Common myeloid progenitor, CD34-positive (primary cell): ENCODE results near the gene SMAD6.

Experiments used
- CTCF ChIA-PET: fragments of 350-600 bp; sonication (Branson Sonifier 250); formaldehyde crosslinking; loops from one replicate; lab custom pipeline; 2021; ENCODE audit warnings: antibody characterized with exemption; lab: Charles Lee
- POLR2A ChIA-PET: fragments of 350-600 bp; sonication (Branson Sonifier 250); formaldehyde crosslinking; loops from one replicate; lab custom pipeline; 2021; ENCODE audit warnings: antibody characterized with exemption; lab: Charles Lee
- DNase-seq, 3 donors: peaks; one replicate each; pipeline versions ENCODE4 v3.0.0 to v3.0.0-alpha.2; 2013
- H3K27ac ChIP-seq, 2 experiments: 1 replicate in 1 of 2; 2 replicates in 1 of 2; pipeline ENCODE4 v1.7.0; 2013; ENCODE audit warnings: inconsistent platforms in 2 of 2, low read length in 2 of 2, mild to moderate bottlenecking in 2 of 2, low read depth in 1 of 2, moderate library complexity in 1 of 2; ENCODE audit not compliant: severe bottlenecking in 2 of 2, insufficient read depth in 1 of 2, poor library complexity in 1 of 2
- H3K27me3 ChIP-seq, 5 experiments: replicated peaks in 2 of 5; 1 replicate in 3 of 5; 2 replicates in 2 of 5; pipeline versions ENCODE4 v1.6.1 to v1.7.0; 2013; ENCODE audit warnings: low read length in 4 of 5, mild to moderate bottlenecking in 2 of 5, moderate library complexity in 2 of 5, inconsistent platforms in 1 of 5; ENCODE audit not compliant: insufficient read depth in 5 of 5, control insufficient read depth in 4 of 5
- H3K36me3 ChIP-seq, 4 experiments: 1 replicate in 2 of 4; 2 replicates in 2 of 4; pipeline versions ENCODE4 v1.6.1 to v1.7.0; 2013; ENCODE audit warnings: low read length in 3 of 4, control low read depth in 1 of 4, mild to moderate bottlenecking in 1 of 4; ENCODE audit not compliant: control insufficient read depth in 4 of 4, insufficient read depth in 4 of 4
- H3K4me1 ChIP-seq, 4 experiments: 1 replicate in 3 of 4; 2 replicates in 1 of 4; pipeline versions ENCODE4 v1.6.1 to v1.7.1; 2013; ENCODE audit warnings: low read length in 3 of 4, mild to moderate bottlenecking in 3 of 4, control low read depth in 1 of 4, inconsistent platforms in 1 of 4, moderate library complexity in 1 of 4; ENCODE audit not compliant: control insufficient read depth in 4 of 4, insufficient read depth in 4 of 4; ENCODE audit errors: control extremely low read depth in 1 of 4
- H3K4me3 ChIP-seq, 7 experiments: 1 replicate in 4 of 7; 2 replicates in 3 of 7; pipeline versions ENCODE4 v1.5.1 to v1.7.0; 2013; ENCODE audit warnings: mild to moderate bottlenecking in 7 of 7, low read length in 6 of 7, moderate library complexity in 6 of 7, inconsistent platforms in 2 of 7, low read depth in 2 of 7, control low read depth in 1 of 7; ENCODE audit not compliant: insufficient read depth in 4 of 7, control insufficient read depth in 1 of 7; ENCODE audit errors: extremely low read depth in 1 of 7
- H3K9me3 ChIP-seq, 5 experiments: 1 replicate in 4 of 5; 2 replicates in 1 of 5; pipeline versions ENCODE4 v1.6.1 to v1.7.1; 2013; ENCODE audit warnings: low read length in 4 of 5, mild to moderate bottlenecking in 2 of 5, inconsistent platforms in 1 of 5, low read depth in 1 of 5, moderate library complexity in 1 of 5; ENCODE audit not compliant: control insufficient read depth in 4 of 5, insufficient read depth in 2 of 5; ENCODE audit errors: control extremely low read depth in 1 of 5
- WGBS: methylation state at CpG from one replicate; pipeline ENCODE4 v1.1.5; 2013; ENCODE audit not compliant: insufficient coverage; 5-methylcytosine and 5-hydroxymethylcytosine counted together

Gene SMAD6

DNA sequence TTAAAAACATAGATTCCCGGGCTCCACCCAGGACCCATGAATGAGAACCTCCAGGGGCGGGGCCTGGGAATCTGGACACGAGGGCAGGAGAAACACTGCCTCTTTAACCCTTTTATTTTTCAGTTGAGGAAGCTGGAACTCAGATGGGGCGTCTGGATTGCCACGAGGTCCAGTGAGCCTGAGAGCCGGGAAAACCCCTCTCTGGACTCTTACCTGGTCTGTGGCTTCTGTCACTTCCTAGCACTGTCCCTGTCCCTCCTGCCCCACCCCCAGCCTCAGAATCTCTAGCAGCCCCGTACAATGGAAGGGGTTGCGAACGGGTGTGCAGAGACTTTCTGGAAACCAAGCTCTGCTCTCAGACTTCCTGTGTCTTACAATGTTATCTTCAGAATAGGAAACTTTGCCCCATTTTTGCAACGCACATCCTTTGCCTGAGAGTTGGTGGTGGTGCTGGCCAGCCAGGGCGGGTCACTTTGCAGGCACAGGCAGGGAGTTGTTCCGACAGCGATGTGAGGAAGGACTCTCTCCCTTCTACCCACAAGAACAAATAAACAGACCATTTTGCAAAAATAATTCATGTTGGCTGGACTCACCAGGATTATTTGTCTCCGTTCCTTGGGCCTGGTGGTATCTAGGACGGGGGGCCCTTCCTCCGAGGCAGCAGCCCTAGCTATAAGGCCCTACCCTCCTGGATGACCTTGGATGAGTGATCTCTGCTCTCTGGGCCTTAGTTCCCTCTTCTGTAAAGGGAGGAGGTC is 59.1 kb downstream of the SMAD6 start:
- WGBS = 15% methylated on average over 13 of the region's 16 CpGs
- no peaks in the 10 kb centered on the region for H3K36me3 ChIP-seq
- POLR2A ChIA-PET = interaction anchor here (1.0 kb wide), 1 partner anchor 9 kb away, joined by 4 read pairs; no protein-coding TSS in a partner anchor
- peak in 2 of 3 donors; percentile 34 to 53 for DNase-seq
- H3K9me3 ChIP-seq = peaks cover 0 to 4% (median 0%) of the 10 kb centered on the region in 5 experiments
- peaks cover 9 to 58% (median 56%) of the 10 kb centered on the region in 4 experiments for H3K4me1 ChIP-seq
- no peak overlapping the region for H3K27ac ChIP-seq
- H3K4me3 ChIP-seq = peak overlapping the region in 2 of 7 experiments; percentile 38 to 39
- CTCF ChIA-PET = interaction anchor here (0.7 to 5.0 kb wide), 5 partner anchors 11 to 155 kb away, joined by 3 to 21 read pairs (median 3); no protein-coding TSS in a partner anchor
- H3K27me3 ChIP-seq = no peaks in the 10 kb centered on the region

DNA sequence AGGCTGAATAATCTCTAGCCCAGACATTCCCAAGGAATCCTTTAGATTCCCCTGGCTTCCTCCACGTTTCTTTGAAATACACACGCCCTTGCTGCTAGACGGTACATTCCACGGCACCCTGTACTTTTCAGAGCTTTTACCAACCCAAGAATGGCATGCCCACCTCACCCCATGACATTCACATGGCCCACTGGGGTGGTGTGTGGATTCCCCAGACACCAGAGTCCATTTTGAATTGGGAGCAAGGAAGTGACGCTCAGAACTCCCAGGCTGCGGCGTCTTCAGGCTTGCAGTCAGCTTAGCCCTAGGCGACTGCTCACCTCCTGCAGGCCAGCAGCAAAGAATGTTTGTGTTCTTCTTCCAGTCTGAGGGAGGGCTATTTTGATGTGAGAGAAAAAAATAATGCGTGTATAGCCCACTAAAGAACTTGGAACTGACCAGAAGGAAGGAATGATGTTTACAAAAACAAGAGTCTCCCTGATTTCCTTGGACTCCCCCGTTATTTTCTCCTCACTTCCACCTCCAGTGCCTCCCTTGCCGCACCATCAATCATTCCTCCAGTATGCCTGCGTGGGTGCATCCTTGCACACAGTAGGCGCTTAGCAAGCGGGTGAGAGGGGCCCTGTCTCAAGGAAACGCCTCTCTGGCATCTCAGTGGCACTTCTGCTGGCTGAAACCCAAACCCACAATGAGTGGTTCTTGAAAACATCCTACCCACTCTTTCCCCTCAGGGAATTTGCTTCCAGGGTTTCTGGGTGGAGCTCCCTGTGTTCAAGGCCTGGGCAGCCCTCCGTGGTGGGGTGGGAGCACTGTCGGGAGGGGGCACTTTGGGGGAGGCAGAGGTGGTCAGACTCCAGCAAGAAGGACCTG is 59.9 kb downstream of the SMAD6 start:
- peaks cover 0 to 4% (median 0%) of the 10 kb centered on the region in 5 experiments for H3K9me3 ChIP-seq
- 67% methylated on average over 13 of the region's 17 CpGs for WGBS
- H3K27ac ChIP-seq = no peak overlapping the region
- ChIA-PET CTCF (interaction anchor here (1.3 to 5.0 kb wide), 4 partner anchors 11 to 143 kb away, joined by 3 to 21 read pairs (median 4); no protein-coding TSS in a partner anchor), POLR2A (interaction anchor here (0.7 to 1.0 kb wide), 2 partner anchors 10 to 24 kb away, joined by 3 to 4 read pairs; no protein-coding TSS in a partner anchor)
- H3K4me1 ChIP-seq = peaks cover 16 to 67% (median 63%) of the 10 kb centered on the region in 4 experiments
- no peak overlapping the region for H3K4me3 ChIP-seq
- H3K36me3 ChIP-seq = no peaks in the 10 kb centered on the region
- peak in 2 of 3 donors; percentile 57 to 69 for DNase-seq
- no peaks in the 10 kb centered on the region for H3K27me3 ChIP-seq

- Histone ChIP-seq H3K27me3 (no peaks in the 10 kb centered on the region), H3K9me3 (no peaks in the 10 kb centered on the region), H3K36me3 (no peaks in the 10 kb centered on the region), H3K4me1 (peaks cover 17 to 71% (median 65%) of the 10 kb centered on the region in 4 experiments), H3K4me3 (peak overlapping the region in 2 of 7 experiments; percentile 7 to 20), H3K27ac (no peak overlapping the region)
- POLR2A ChIA-PET = no interaction called here
- 17% methylated on average over 19 of the region's 23 CpGs for WGBS
- CTCF ChIA-PET = interaction anchor here (1.1 to 3.9 kb wide), 4 partner anchors 12 to 147 kb away, joined by 3 to 10 read pairs (median 3); no protein-coding TSS in a partner anchor
- DNase-seq = peak in 2 of 3 donors; percentile 42 to 51
These were observed 61.4 kb downstream of the SMAD6 start for GRCh38 chr15:66763186-66764071.

GRCh38 chr15:66764072-66764786 is 62.2 kb downstream of the SMAD6 start:
- no peak for DNase-seq
- peaks cover 17 to 71% (median 65%) of the 10 kb centered on the region in 4 experiments for H3K4me1 ChIP-seq
- CTCF ChIA-PET = interaction anchor here (1.1 to 3.9 kb wide), 3 partner anchors 11 to 148 kb away, joined by 3 to 10 read pairs (median 3); no protein-coding TSS in a partner anchor

DNA sequence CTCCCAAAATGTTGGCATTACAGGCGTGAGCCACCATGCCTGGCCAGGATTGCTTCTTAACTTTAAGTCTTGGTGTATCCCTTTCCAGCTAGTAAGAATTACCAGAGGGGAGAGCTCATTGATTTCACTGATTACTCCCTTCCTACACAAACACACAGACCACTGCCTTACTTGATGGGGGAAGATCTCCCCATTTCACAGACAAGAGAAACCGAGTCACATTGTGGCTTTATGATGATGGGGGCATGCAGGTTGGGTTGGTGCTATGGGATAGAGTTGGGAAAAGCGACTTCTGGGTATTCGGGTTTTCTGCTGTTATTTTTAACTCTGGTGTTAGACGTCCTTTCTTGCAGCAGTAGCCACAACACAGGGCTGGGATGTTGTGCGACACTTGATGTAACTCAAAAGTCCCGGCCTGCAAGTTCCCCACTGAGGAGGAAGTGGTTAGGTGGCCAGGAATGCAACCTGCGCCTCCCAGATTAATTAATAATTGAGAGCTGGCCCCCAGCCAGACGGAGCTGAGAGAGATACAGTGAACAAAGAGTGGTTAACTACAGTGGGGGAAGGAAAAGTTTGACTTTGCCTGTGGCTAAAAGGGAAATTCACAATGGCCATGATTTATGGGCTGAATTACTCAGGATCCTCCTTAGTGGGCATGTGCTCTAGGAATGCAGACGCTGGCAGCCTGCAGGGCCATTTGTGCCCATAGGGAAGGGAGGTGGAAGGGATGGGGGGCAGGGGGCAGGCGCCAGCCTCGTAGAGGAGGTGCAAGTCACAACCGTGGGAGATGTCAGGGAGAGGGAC is 63.6 kb downstream of the SMAD6 start:
- Histone ChIP-seq H3K27me3 (no peaks in the 10 kb centered on the region), H3K27ac (no peak overlapping the region), H3K9me3 (no peaks in the 10 kb centered on the region), H3K4me3 (peak overlapping the region in 4 of 7 experiments; percentile 32 to 54 (median 48)), H3K36me3 (no peaks in the 10 kb centered on the region), H3K4me1 (peaks cover 17 to 66% (median 61%) of the 10 kb centered on the region in 4 experiments)
- POLR2A ChIA-PET = interaction anchor here (0.6 to 1.1 kb wide), 4 partner anchors 53 to 151 kb away, joined by 3 to 4 read pairs (median 3); no protein-coding TSS in a partner anchor
- DNase-seq = peak; percentile 96 to 99 (median 99)
- 6% methylated on average over 11 of the region's 13 CpGs for WGBS
- CTCF ChIA-PET = interaction anchor here (0.5 to 3.9 kb wide), 7 partner anchors 10 to 155 kb away, joined by 3 to 10 read pairs (median 3); no protein-coding TSS in a partner anchor

More at GRCh38 chr15:66764072-66764786, 62.2 kb downstream of the SMAD6 start:
- POLR2A ChIA-PET = no interaction called here
- Histone ChIP-seq H3K9me3 (no peaks in the 10 kb centered on the region), H3K36me3 (no peaks in the 10 kb centered on the region), H3K27me3 (no peaks in the 10 kb centered on the region), H3K4me3 (no peak overlapping the region), H3K27ac (no peak overlapping the region)
- 90% methylated on average over 6 of the region's 12 CpGs for WGBS
